Hepatocyte (in vitro differentiated cells): Measurements from ENCODE around the gene PRKAR1B.

Source experiments
- EZH2phosphoT487 ChIP-seq: fragments of 200-600 bp; sonication (generic); IDR thresholded peaks from one replicate; pipeline ENCODE4 v1.6.1; 2018; ENCODE audit warnings: antibody characterized with exemption, mild to moderate bottlenecking, low read depth, moderate library complexity; ENCODE audit not compliant: unreplicated experiment, severe bottlenecking
- TF ChIP-seq, protein P1 (sequence below): fragments of 200-600 bp; sonication (generic); IDR thresholded peaks from 2 replicates; pipeline ENCODE4 v1.5.1; 2016; ENCODE audit warnings: antibody characterized with exemption, mild to moderate bottlenecking; ENCODE audit not compliant: poor library complexity

- TF ChIP-seq, protein P1, sequence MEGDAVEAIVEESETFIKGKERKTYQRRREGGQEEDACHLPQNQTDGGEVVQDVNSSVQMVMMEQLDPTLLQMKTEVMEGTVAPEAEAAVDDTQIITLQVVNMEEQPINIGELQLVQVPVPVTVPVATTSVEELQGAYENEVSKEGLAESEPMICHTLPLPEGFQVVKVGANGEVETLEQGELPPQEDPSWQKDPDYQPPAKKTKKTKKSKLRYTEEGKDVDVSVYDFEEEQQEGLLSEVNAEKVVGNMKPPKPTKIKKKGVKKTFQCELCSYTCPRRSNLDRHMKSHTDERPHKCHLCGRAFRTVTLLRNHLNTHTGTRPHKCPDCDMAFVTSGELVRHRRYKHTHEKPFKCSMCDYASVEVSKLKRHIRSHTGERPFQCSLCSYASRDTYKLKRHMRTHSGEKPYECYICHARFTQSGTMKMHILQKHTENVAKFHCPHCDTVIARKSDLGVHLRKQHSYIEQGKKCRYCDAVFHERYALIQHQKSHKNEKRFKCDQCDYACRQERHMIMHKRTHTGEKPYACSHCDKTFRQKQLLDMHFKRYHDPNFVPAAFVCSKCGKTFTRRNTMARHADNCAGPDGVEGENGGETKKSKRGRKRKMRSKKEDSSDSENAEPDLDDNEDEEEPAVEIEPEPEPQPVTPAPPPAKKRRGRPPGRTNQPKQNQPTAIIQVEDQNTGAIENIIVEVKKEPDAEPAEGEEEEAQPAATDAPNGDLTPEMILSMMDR: no peak
- TF ChIP-seq EZH2phosphoT487: no peak
Measured at GRCh38 chr7:585873-586272, 141.2 kb downstream of the PRKAR1B start.
